LNCaP clone FGC (cell line): ENCODE data around the gene KDM4B.

Source experiments
- DNase-seq: peaks from one replicate; pipeline ENCODE4 v3.0.0-alpha.2; 2011; ENCODE audit warnings: low read depth
- H3K4me3 ChIP-seq: 2 replicates; pipeline ENCODE4 v1.5.1; 2011; ENCODE audit warnings: mild to moderate bottlenecking, low read depth, low read length, control low read depth
- TF ChIP-seq, protein P1 (sequence below): IDR thresholded peaks from 2 replicates; pipeline ENCODE4 v1.5.1; 2012; ENCODE audit warnings: mild to moderate bottlenecking; ENCODE audit not compliant: control insufficient read depth, insufficient read depth; ENCODE audit errors: extremely low read depth

The KDM4B gene

DNA sequence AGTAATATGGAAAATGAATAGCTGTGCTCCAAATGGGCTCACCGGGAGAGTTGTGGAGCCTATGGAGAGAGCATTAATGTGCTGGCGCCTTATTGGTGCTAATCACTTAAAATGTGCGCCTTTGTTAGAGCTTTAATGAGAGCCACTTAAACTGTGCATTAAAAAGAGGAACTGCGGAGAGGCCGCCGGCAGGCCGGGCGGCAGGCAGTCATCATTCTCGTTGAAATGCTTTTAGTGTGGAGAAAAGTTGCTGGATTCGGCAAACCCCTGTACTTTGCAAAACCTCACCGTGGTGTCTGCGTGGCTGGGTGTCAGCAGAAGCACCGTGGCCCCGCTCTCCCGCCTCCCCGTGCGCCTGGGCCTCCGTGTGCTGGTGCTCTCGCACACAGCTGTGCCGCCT is 105.5 kb downstream of the KDM4B start:
- no peak for DNase-seq
- H3K4me3 ChIP-seq, result no peak overlapping the region
- TF ChIP-seq, protein P1, sequence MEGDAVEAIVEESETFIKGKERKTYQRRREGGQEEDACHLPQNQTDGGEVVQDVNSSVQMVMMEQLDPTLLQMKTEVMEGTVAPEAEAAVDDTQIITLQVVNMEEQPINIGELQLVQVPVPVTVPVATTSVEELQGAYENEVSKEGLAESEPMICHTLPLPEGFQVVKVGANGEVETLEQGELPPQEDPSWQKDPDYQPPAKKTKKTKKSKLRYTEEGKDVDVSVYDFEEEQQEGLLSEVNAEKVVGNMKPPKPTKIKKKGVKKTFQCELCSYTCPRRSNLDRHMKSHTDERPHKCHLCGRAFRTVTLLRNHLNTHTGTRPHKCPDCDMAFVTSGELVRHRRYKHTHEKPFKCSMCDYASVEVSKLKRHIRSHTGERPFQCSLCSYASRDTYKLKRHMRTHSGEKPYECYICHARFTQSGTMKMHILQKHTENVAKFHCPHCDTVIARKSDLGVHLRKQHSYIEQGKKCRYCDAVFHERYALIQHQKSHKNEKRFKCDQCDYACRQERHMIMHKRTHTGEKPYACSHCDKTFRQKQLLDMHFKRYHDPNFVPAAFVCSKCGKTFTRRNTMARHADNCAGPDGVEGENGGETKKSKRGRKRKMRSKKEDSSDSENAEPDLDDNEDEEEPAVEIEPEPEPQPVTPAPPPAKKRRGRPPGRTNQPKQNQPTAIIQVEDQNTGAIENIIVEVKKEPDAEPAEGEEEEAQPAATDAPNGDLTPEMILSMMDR, result no peak

DNA sequence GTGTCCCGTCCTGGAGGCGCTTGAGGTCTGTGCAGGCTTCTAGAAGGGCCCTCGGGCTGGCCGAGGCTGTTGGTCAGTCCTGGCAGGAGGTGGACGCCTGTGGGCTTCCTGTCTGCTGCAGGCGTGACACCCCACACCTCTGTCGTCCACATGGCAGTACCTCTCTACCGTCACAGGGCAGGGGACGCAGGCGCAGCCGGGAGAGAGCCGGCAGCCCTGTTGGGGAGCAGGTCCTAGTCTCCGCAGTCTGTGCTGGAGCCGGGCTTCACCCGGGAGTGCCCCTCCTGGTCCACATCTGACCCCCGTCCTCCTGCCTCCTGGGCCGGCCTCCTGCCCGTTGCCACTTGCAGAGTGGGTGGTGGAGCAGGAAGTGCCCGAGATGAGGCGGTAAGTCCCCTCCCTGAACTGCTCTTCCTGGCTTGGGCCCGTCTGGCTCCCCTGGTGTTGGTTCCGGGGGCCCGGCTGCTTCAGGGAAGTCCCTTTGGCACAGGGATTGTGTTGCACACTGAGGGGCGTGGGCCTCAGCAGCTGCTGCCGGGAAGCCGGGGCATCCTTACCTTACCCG is 106.0 kb downstream of the KDM4B start:
- DNase-seq, result no peak
- TF ChIP-seq, protein P1, result no peak
- no peak overlapping the region for H3K4me3 ChIP-seq

DNA sequence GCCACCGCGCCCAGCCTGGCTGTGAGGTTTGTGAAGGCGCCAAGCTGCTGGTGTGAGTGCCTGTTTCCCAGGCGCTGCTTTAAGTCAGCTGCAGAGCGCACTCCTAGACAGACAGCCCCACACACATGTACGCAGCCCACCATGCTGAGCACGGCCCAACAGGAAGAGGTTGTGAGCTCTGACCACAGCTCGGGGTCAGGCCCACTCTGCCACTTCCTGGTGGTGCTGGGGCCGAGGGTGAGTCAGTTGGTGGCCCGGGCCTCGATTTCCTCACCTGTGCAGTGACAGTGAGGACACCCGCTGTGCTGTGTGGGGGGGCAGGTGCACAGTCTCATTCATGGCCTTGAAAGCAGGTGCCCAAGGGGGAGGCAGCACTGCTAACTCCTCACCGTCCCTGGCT is 106.7 kb downstream of the KDM4B start:
- DNase-seq, result no peak
- H3K4me3 ChIP-seq, result no peak overlapping the region
- TF ChIP-seq, protein P1, result no peak

DNA sequence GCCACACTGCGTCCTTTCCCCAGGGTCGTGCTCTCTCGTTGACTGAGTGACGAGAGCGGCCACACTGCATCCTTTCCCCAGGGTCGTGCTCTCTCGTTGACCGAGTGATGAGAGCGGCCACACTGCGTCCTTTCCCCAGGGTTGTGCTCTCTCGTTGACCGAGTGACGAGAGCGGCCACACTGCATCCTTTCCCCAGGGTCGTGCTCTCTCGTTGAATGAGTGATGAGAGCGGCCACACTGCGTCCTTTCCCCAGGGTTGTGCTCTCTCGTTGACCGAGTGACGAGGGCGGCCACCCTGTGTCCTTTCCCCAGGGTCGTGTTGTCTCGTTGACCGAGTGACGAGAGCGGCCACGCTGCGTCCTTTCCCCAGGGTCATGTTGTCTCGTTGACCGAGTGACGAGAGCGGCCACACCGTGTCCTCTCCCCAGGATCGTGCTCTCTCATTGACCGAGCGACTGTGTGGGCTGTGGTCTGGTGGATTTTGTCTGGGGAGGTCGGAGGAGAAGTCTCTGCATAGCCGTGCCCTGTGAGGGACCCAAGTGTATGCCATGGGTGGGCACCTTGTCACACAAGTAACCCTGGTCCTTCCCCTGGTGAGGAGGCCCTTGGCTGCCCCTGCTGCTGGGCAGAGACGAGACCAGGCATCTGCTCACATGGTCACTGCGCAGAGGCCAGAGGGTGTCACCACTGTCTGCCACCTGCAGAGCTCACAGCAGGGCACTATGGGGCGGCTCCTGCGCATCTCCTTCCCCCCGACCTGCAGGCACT is 107.7 kb downstream of the KDM4B start:
- H3K4me3 ChIP-seq, result no peak overlapping the region
- no peak for DNase-seq
- TF ChIP-seq, protein P1, result no peak

DNA sequence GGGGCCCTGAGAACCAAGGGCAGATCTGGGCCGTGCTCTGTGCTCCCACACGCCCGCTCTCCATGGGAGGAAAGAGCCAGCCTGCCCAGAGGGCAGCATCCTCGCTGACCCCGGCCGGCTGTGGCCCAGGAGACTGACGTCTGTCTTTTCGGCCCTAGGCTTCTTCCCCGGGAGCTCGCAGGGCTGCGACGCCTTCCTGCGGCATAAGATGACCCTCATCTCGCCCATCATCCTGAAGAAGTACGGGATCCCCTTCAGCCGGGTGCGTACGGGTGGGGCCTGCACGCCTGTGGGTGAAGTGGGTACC is 108.2 kb downstream of the KDM4B start:
- TF ChIP-seq, protein P1, result no peak
- no peak overlapping the region for H3K4me3 ChIP-seq
- DNase-seq, result no peak

- no peak for DNase-seq
- H3K4me3 ChIP-seq, result no peak overlapping the region
- TF ChIP-seq, protein P1, result no peak
These were observed 109.3 kb downstream of the KDM4B start for GRCh38 chr19:5078182-5078581.

DNA sequence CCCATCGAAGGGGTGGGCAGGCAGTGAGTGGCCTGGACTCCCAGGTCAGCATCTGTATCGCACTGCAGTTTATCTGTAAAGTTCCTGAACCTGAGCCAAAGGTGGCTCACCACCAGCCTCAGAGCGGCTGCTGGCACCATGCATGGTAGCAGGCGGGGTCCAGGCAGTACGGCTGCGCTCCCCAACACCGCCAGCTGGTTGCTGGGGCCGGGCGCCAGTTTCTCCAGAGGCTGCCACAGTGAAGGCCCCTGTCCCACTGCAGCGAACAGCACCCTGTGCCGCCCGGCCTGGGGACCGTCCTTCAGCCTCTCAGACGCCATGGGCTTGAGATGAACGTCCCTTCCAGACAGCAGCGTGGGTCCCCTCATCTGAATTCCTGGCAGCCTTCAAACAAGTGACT is 109.8 kb downstream of the KDM4B start:
- DNase-seq, result no peak
- TF ChIP-seq, protein P1, result no peak

More for the DNA sequence above, 109.8 kb downstream of the KDM4B start:
- H3K4me3 ChIP-seq, result no peak overlapping the region
